K562 (cell line): ENCODE data around the gene PJA1. TPM values are rescaled to one million over a fixed set of nuclear protein-coding genes. Genes with fewer than 3 reads are reported as not detected.
A peak's percentile ranks its signal among the peaks of the same experiment; 100 is the strongest.

Experiments
- ATAC-seq: fragments of 200-7000 bp; cut with Tn5 transposase; 3 replicates; pipeline ENCODE4 v1.9.1; 2020; ENCODE audit warnings: moderate library complexity
- BruUV-seq: library from RNA; stranded (reverse); fragments of 400-500 nt; replicated peaks from 2 replicates; lab custom pipeline; 2021; lab: Mats Ljungman, UMichigan
- CTCF ChIA-PET: fragments of 300-600 bp; formaldehyde crosslinking; extraction: SDS; loops from one replicate; lab custom pipeline; 2021; ENCODE audit warnings: low intra/inter-chr PET ratio; lab: Yijun Ruan, JAX
- POLR2A ChIA-PET: fragments of 300-600, 350-650 bp; sonication (Branson Sonifier 250); formaldehyde crosslinking; extraction: SDS; loops from one replicate; lab custom pipeline; 2021; ENCODE audit warnings: antibody characterized with exemption, inconsistent platforms; lab: Yijun Ruan, JAX
- DNase-seq, 4 experiments: peaks; one replicate each; pipeline versions ENCODE4 v3.0.0 to v3.0.0-alpha.2; 2011 to 2018; ENCODE audit warnings: low spot score in 3 of 4, mixed read lengths in 3 of 4; ENCODE audit errors: extremely low read depth in 1 of 4
- FAIRE-seq: peaks from 2 replicates; lab custom pipeline; 2011; peaks lifted over from hg19 to GRCh38; lab: Jason Lieb, UNC
- H2AFZ ChIP-seq: 2 replicates; pipeline ENCODE4 v1.6.0; 2011; ENCODE audit warnings: low read depth, low read length, control low read depth, inconsistent platforms
- H3K27ac ChIP-seq: fragments of 200-600 bp; 3 replicates; pipeline ENCODE4 v1.8.0; 2011; ENCODE audit warnings: low read depth, mild to moderate bottlenecking, control low read depth, inconsistent platforms, low read length, moderate library complexity, mixed read lengths; ENCODE audit errors: extremely low read depth
- H3K27me3 ChIP-seq, 2 experiments: fragments of 300-600 bp in 1 of 2; 2 replicates in 1 of 2; 3 replicates in 1 of 2; pipeline versions ENCODE4 v1.6.0 to v1.8.0; 2011; ENCODE audit warnings: inconsistent platforms in 2 of 2, low read length in 2 of 2, mild to moderate bottlenecking in 1 of 2, mixed read lengths in 1 of 2, moderate library complexity in 1 of 2; ENCODE audit not compliant: control insufficient read depth in 2 of 2, insufficient read depth in 2 of 2
- H3K36me3 ChIP-seq: fragments of 300-600 bp; 3 replicates; pipeline ENCODE4 v1.8.0; 2011; ENCODE audit warnings: mild to moderate bottlenecking, low read length, inconsistent platforms; ENCODE audit not compliant: control insufficient read depth, insufficient read depth
- H3K4me1 ChIP-seq, 2 experiments: fragments of 200-600 bp in 1 of 2; replicated peaks in 1 of 2; 2 replicates in 1 of 2; 3 replicates in 1 of 2; pipeline versions ENCODE4 v1.5.1 to v1.8.0; 2011; ENCODE audit warnings: inconsistent platforms in 2 of 2, low read length in 2 of 2, mild to moderate bottlenecking in 1 of 2, mixed read lengths in 1 of 2, moderate library complexity in 1 of 2; ENCODE audit not compliant: control insufficient read depth in 2 of 2, insufficient read depth in 2 of 2
- H3K4me2 ChIP-seq: 2 replicates; pipeline ENCODE4 v1.6.1; 2011; ENCODE audit warnings: low read length, control low read depth, inconsistent platforms, mixed read lengths; ENCODE audit not compliant: insufficient read depth
- H3K4me3 ChIP-seq: fragments of 200-600 bp; sonication (generic), shearing (Covaris generic); 2 replicates; pipeline ENCODE4 v1.5.1; 2016; ENCODE audit warnings: control low read depth, inconsistent platforms
- H3K79me2 ChIP-seq: fragments of 200-600 bp; 3 replicates; pipeline ENCODE4 v1.8.0; 2011; ENCODE audit warnings: low read length, inconsistent platforms; ENCODE audit not compliant: control insufficient read depth, insufficient read depth
- H3K9ac ChIP-seq, 2 experiments: 2 replicates each; pipeline versions ENCODE4 v1.6.0 to v1.6.1; 2011; ENCODE audit warnings: low read depth in 2 of 2, low read length in 2 of 2, control low read depth in 1 of 2, inconsistent platforms in 1 of 2, mild to moderate bottlenecking in 1 of 2, mixed read lengths in 1 of 2; ENCODE audit not compliant: insufficient read depth in 1 of 2
- H3K9me1 ChIP-seq: one replicate; pipeline ENCODE4 v1.6.0; 2011; ENCODE audit warnings: inconsistent platforms, mild to moderate bottlenecking, low read length, moderate library complexity; ENCODE audit not compliant: control insufficient read depth, insufficient read depth
- H3K9me3 ChIP-seq: replicated peaks from 2 replicates; pipeline ENCODE4 v1.5.1; 2011; ENCODE audit warnings: low read depth, low read length, inconsistent platforms; ENCODE audit not compliant: control insufficient read depth, insufficient read depth
- H4K20me1 ChIP-seq: replicated peaks from 2 replicates; pipeline ENCODE4 v1.6.1; 2011; ENCODE audit warnings: low read length, inconsistent platforms, mixed read lengths; ENCODE audit not compliant: control insufficient read depth, insufficient read depth
- RBM25 ChIP-seq: fragments of 200-400 bp; formaldehyde crosslinking; IDR thresholded peaks from 2 replicates; pipeline ENCODE4 v1.6.1; 2018; ENCODE audit warnings: low read length, low read depth, moderate library complexity; ENCODE audit not compliant: severe bottlenecking
- TEAD1 ChIP-seq, 2 experiments: fragments of 450-650 bp in 1 of 2; sonication (generic) in 1 of 2; formaldehyde crosslinking; IDR thresholded peaks; 2 replicates each; pipeline versions ENCODE4 v1.4.0 to v1.8.0; 2020 to 2022; ENCODE audit warnings: mild to moderate bottlenecking in 2 of 2, missing genetic modification reagents in 1 of 2
- ZBTB8A ChIP-seq: fragments of 450-650 bp; IDR thresholded peaks from 2 replicates; pipeline ENCODE4 v1.6.1; 2018; ENCODE audit warnings: mild to moderate bottlenecking, moderate library complexity; ENCODE audit not compliant: partially characterized antibody
- ZFP36 ChIP-seq: fragments of 150-350 bp; IDR thresholded peaks from 2 replicates; pipeline ENCODE4 v1.6.1; 2018; ENCODE audit warnings: low read length, low read depth; ENCODE audit not compliant: partially characterized antibody
- WGBS: fragments of 100-300 bp; shearing (Covaris generic); methylation state at CpG from one replicate; pipeline ENCODE4 v1.1.6; 2016; ENCODE audit warnings: low coverage, mixed read lengths; ENCODE audit not compliant: insufficient coverage; ENCODE audit errors: missing lambda C conversion rate; 5-methylcytosine and 5-hydroxymethylcytosine counted together
- in situ Hi-C: fragments of 300-500 bp; cut with MboI; formaldehyde crosslinking; loops from 4 replicates; pipeline ENCODE4 v1.15.0; 2018; ENCODE audit warnings: inconsistent platforms, mixed read lengths
- intact Hi-C: fragments of 100-400 bp; cut with micrococcal nuclease; formaldehyde crosslinking; loops from 2 replicates; pipeline ENCODE4 v1.14.2; 2022
- polyA plus RNA-seq, 8 experiments: library from polyadenylated mRNA; depleted of rRNA in 4 of 8; stranded (reverse) in 5 of 8; unstranded in 3 of 8; fragments of >200 nt; fragmentation: Nextera tagmentation in 2 of 8; fragmentation: Illumina TruSeq in 1 of 8; extraction: Ambion mirVana in 2 of 8; extraction: Trizol in 1 of 8; gene quantifications; 2 replicates each; pipeline versions ENCODE4 v1.2.1 to v1.2.3, GENCODE V29; 2011 to 2014; ENCODE audit warnings: inconsistent platforms in 1 of 8, missing spikeins in 1 of 8
- total RNA-seq, 7 experiments: library from RNA; depleted of rRNA in 6 of 7; stranded (reverse); fragments of >200 nt in 6 of 7; fragmentation: Illumina TruSeq in 2 of 7; extraction: Trizol in 2 of 7; gene quantifications; 2 replicates each; pipeline versions ENCODE4 v1.2.1 to v1.2.3, GENCODE V29; 2011 to 2021; ENCODE audit warnings: low replicate concordance in 1 of 7

The PJA1 gene
- total and polyA plus RNA-seq, 9 of the 15 experiments (the other 6 are each of a cell fraction or from before 2014, with no cell fraction given), result 1.6 to 6.0 (median 4.0) TPM

DNA sequence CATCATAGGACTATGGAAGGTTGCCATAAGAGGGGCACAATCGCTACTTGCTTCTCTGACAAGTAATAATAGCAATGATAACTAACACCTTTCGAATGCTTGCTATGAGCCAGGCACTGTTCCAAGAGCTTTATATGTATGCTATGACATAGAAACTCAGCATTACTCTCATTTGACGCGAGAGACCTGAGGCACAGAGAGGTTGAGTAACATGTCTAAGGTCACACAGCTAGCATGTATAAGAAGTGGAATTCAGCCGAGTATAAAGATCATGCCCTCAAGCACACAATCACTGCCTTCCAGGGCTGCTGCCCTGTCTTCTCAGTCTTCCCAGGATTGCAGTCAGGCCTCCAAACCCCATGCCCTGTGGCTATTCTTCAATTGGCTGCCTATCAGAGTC is 19.5 kb downstream of the PJA1 start:
- CTCF ChIA-PET, result no interaction called here
- H3K79me2 ChIP-seq, result no peaks in the 10 kb centered on the region
- 8% methylated on average over 3 of the region's 5 CpGs for WGBS
- DNase-seq, result no peak
- no peak overlapping the region for H3K9ac ChIP-seq
- no peak overlapping the region for H2AFZ ChIP-seq
- TF ChIP-seq RBM25, result peak; percentile 88
- no peak for TF ChIP-seq TEAD1 (CRISPR knock-in tag; IDR thresholded peaks at IDR 0.05)
- peak; percentile 73 for TF ChIP-seq ZFP36
- no peak for TF ChIP-seq ZBTB8A
- H3K4me1 ChIP-seq, result no peaks in the 10 kb centered on the region
- FAIRE-seq, result no peak
- in situ Hi-C loops, result no loop called here
- no peak for ATAC-seq
- intact Hi-C loops, result no loop called here
- no peaks in the 10 kb centered on the region for H3K9me1 ChIP-seq
- H4K20me1 ChIP-seq, result no peaks in the 10 kb centered on the region
- H3K36me3 ChIP-seq, result no peaks in the 10 kb centered on the region
- no TSS peak for BruUV-seq
- H3K4me2 ChIP-seq, result no peak overlapping the region
- POLR2A ChIA-PET, result interaction anchor here (0.6 to 2.0 kb wide), 2 partner anchors 8 to 26 kb away, joined by 3 to 4 read pairs; no protein-coding TSS in a partner anchor
- H3K9me3 ChIP-seq, result no peaks in the 10 kb centered on the region
- no peak overlapping the region for H3K4me3 ChIP-seq
- H3K27ac ChIP-seq, result no peak overlapping the region
- no peaks in the 10 kb centered on the region for H3K27me3 ChIP-seq
